K562 treated with DMSO at 1 percent for 24 hours (cell line): ENCODE results near the gene EPG5. TPM values are rescaled to one million over a fixed set of nuclear protein-coding genes. Genes with fewer than 3 reads are reported as not detected.

Experiments used
- total RNA-seq: library from RNA; unstranded; fragments of 300-600 nt; gene quantifications from 2 replicates; pipeline ENCODE4 v1.2.3, GENCODE V29; 2022; ENCODE audit warnings: low read depth; ENCODE audit not compliant: insufficient read depth

EPG5 gene, protein sequence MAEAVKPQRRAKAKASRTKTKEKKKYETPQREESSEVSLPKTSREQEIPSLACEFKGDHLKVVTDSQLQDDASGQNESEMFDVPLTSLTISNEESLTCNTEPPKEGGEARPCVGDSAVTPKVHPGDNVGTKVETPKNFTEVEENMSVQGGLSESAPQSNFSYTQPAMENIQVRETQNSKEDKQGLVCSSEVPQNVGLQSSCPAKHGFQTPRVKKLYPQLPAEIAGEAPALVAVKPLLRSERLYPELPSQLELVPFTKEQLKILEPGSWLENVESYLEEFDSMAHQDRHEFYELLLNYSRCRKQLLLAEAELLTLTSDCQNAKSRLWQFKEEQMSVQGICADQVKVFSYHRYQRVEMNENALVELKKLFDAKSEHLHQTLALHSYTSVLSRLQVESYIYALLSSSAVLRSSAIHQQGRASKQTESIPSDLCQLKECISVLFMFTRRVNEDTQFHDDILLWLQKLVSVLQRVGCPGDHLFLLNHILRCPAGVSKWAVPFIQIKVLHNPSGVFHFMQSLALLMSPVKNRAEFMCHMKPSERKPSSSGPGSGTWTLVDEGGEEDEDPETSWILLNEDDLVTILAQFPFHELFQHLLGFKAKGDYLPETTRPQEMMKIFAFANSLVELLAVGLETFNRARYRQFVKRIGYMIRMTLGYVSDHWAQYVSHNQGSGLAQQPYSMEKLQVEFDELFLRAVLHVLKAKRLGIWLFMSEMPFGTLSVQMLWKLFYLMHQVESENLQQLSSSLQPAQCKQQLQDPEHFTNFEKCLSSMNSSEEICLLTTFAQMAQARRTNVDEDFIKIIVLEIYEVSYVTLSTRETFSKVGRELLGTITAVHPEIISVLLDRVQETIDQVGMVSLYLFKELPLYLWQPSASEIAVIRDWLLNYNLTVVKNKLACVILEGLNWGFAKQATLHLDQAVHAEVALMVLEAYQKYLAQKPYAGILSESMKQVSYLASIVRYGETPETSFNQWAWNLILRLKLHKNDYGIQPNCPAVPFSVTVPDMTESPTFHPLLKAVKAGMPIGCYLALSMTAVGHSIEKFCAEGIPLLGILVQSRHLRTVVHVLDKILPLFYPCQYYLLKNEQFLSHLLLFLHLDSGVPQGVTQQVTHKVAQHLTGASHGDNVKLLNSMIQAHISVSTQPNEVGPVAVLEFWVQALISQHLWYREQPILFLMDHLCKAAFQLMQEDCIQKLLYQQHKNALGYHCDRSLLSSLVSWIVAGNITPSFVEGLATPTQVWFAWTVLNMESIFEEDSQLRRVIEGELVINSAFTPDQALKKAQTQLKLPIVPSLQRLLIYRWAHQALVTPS (N-terminal part only)
- 5.3 and 6.1 TPM in 2 replicates for total RNA-seq

DNA sequence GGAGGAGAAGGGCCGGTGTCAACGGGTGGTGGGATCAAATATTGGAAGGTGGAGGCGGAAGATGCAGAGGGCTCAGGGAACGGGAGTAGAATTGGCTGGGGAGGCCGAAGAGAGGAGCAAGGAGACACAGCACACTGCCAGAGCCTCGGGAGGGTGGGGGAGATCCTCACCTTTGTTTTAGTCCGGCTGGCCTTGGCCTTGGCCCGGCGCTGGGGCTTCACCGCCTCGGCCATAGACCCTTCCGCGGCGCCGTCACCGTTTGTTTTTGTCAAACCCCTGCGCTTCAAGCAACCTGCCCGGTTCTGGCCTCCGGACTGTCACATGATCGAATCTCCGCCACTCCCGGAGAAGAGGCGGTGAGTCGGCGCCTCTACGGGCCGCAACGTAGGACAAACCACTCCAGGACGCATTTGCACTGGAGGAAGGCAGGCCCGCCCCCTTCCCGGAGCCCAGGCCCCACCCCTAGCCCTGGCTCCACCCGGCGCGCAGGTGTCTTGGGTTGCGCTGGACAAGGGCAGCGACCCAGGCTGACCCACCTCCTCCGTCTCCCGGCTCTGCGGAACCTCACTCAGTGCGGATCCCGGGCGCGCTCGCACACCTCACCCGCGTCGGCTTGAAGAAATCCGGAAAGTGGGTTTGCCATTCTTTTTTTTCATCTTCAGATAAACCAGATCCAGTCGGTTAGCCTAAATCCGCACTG, at the start of gene EPG5:
Gene EPG5 (minus strand): TSS at position 323 of the 700 bp plus-strand sequence. CDS start 90 bp downstream, at position 233.

DNA sequence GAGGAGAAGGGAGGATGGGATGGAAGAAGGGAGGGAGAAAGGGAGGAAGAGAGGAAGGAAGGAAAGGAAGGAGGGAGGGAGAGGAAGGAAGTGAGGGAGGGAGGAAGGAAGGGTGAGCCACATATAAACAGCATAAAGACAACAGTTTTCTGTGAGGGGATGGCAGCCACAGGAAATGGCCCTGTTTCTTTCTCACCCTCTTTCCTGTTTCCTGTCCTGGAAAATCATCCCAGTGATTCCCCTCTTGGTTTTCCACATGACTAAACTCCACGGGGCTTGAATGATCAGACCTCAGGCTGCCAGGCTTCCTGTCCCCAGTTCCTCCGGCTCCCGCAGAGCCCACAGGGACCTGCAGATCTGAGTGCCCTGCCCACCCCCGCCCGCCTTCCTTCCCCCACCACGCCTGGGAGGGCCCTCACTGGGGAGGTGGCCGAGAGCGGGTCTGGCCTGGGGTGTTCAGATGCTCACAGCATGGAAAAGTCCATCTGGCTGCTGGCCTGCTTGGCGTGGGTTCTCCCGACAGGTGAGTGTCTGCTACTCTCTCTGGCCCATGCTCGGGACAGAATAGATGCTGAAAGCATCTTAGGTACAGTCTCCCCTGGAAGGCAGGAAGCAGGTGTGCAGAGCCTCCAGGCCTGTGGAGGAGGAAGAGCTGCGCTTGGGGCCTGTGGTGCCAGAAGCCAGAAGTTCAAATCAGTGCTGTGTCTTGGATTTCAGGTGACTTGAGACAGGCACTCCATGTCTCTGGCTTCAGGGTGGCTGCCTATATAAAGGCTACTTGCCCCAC, 141.7 kb downstream of the EPG5 start, which contains the start of gene SIGLEC15:
Gene SIGLEC15 (plus strand): TSS at position 418 of the 787 bp plus-strand sequence. CDS start 54 bp downstream, at position 472.

Other genes with a start within 250 kb of the EPG5 start
- 0.41 TPM in 1 of 2 replicates, not detected in the other for gene SLC14A1, start 243.1 kb downstream of the EPG5 start, total RNA-seq
- not detected in 2 replicates for gene SIGLEC15, start 141.7 kb downstream of the EPG5 start, total RNA-seq
- 16.4 and 18.1 TPM in 2 replicates for gene PSTPIP2, start 104.9 kb upstream of the EPG5 start, total RNA-seq
- 270 and 285 TPM in 2 replicates for gene ATP5F1A, start 131.0 kb upstream of the EPG5 start, total RNA-seq
- gene HAUS1, start 137.1 kb upstream of the EPG5 start, total RNA-seq: 26.3 and 30.7 TPM in 2 replicates